ENCODE measurements around the gene TEPSIN. TPM values are rescaled to one million over a fixed set of nuclear protein-coding genes. Genes with fewer than 3 reads are reported as not detected.

Gene TEPSIN
- total and polyA plus RNA-seq, 8 donors: 15.9 to 41.2 (median 21.7) TPM

GRCh38 chr17:81202318-81202717, 36.5 kb downstream of the TEPSIN start:
- no peaks in the 10 kb centered on the region for H3K9me3 ChIP-seq
- no peak for DNase-seq
- TF ChIP-seq, protein P1, sequence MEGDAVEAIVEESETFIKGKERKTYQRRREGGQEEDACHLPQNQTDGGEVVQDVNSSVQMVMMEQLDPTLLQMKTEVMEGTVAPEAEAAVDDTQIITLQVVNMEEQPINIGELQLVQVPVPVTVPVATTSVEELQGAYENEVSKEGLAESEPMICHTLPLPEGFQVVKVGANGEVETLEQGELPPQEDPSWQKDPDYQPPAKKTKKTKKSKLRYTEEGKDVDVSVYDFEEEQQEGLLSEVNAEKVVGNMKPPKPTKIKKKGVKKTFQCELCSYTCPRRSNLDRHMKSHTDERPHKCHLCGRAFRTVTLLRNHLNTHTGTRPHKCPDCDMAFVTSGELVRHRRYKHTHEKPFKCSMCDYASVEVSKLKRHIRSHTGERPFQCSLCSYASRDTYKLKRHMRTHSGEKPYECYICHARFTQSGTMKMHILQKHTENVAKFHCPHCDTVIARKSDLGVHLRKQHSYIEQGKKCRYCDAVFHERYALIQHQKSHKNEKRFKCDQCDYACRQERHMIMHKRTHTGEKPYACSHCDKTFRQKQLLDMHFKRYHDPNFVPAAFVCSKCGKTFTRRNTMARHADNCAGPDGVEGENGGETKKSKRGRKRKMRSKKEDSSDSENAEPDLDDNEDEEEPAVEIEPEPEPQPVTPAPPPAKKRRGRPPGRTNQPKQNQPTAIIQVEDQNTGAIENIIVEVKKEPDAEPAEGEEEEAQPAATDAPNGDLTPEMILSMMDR (IDR thresholded peaks at IDR 0.05): no peak
- no peak for ATAC-seq
- H3K4me3 ChIP-seq: no peak overlapping the region
- peaks cover 0 to 35% of the 10 kb centered on the region in 2 donors for H3K36me3 ChIP-seq
- H3K27me3 ChIP-seq: no peaks in the 10 kb centered on the region
- peaks cover 0 to 19% of the 10 kb centered on the region in 2 donors for H3K4me1 ChIP-seq
- H3K27ac ChIP-seq: no peak overlapping the region
- intact Hi-C loops (cut with DNase I): no loop called here

DNA sequence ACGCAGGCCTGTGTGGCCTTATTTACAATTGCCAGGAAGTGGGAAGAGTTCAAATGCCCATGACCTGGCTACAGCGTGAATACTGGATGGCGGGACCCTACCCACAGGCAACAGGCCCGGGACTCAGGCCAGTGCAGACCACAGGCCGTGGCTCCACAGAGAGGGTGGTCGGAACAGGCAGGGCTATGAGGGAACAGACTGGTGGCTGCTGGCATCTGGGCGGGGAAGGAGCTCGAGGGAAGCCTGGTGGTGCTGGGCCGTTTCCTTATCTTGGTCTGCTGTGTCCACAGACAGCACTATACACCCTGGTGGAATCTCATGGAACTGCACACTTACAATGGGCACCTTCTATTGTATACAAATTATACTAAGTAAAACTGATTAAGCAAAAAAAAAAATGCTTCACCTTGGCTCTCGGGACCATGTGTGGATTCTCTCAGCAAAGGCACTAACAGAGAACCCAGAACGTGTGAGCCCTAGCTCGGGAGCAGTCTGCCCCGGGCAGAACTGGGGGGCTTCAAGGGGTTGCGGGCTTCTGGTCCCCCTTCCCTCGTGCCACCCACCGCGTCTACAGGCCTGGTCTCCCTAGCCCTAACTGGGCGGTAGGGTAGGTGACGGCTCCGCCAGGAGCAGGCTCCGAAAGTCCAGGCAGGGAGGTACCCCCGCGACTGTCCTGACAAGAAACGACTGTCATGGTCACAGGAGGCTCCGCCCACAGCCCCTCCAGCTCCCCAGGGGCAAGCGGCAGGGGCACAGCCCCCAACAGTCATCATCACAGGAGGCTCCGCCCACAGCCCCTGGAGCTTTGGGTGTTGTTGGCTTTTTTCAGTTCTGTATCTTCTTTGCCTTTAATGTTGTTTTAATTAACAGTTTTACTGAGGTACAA, 37.9 kb downstream of the TEPSIN start:
- Histone ChIP-seq H3K27ac (no peak overlapping the region), H3K9me3 (no peaks in the 10 kb centered on the region), H3K4me3 (no peak overlapping the region), H3K4me1 (peaks cover 0 to 22% of the 10 kb centered on the region in 2 donors), H3K36me3 (peaks cover 0 to 37% of the 10 kb centered on the region in 2 donors), H3K27me3 (no peaks in the 10 kb centered on the region)
- TF ChIP-seq, protein P1 (IDR thresholded peaks at IDR 0.05): peak; percentile 53 to 76
- ATAC-seq (peak; percentile 89), DNase-seq (peak in 2 of 4 donors; percentile 25 to 49)
- intact Hi-C loops (cut with DNase I): loop anchor here in 1 of 2 donors (2.0 kb wide), 1 partner anchor 58 kb away; no protein-coding TSS in a partner anchor

DNA sequence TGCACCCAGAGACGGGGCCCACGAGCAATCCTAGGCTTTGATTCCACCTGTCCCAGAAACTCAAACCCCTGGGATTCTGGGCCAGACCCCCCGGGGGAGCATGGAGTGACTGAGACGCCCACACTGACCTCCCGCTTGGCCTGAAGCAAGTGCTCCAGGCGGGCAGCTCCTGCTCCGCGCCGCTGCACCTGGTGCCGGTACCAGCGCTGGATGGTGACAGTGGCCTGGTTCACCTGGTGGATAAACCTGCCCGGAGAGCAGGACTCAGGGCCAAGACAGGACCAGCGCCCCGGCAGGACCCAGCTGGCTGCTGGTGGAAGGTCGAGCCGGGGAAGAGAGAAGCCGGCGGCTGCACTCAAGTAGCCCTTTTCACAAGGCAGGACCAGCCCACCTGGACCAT, 38.7 kb downstream of the TEPSIN start:
- peaks cover 0 to 22% of the 10 kb centered on the region in 2 donors for H3K4me1 ChIP-seq
- no peaks in the 10 kb centered on the region for H3K27me3 ChIP-seq
- H3K27ac ChIP-seq: no peak overlapping the region
- intact Hi-C loops (cut with DNase I): loop anchor here in 1 of 2 donors (2.0 kb wide), 1 partner anchor 57 kb away; no protein-coding TSS in a partner anchor
- TF ChIP-seq, protein P1 (IDR thresholded peaks at IDR 0.05): no peak
- H3K4me3 ChIP-seq: no peak overlapping the region
- ATAC-seq (no peak), DNase-seq (no peak)
- H3K9me3 ChIP-seq: no peaks in the 10 kb centered on the region
- peaks cover 0 to 45% of the 10 kb centered on the region in 2 donors for H3K36me3 ChIP-seq

DNA sequence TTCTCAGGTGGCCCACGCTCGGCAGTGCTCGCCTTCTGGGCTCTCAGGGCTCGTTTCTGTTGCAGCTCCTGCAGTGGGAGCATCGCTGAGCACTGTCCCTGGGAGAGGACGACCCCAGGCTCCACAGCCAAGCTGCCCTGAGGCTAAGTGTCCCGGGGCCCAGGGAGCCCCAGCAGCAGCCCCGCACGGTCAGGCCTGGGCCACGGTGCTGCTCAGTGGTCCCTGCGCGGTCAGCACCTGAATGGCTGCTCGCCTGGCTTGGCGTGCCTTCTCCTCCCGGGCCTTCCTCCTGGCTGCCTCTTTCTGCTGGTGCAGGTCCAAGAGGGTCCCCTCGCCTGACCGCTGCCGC, 39.4 kb downstream of the TEPSIN start:
- Histone ChIP-seq H3K36me3 (peaks cover 0 to 52% of the 10 kb centered on the region in 2 donors), H3K27me3 (no peaks in the 10 kb centered on the region), H3K9me3 (no peaks in the 10 kb centered on the region), H3K27ac (no peak overlapping the region), H3K4me3 (no peak overlapping the region), H3K4me1 (peaks cover 0 to 22% of the 10 kb centered on the region in 2 donors)
- TF ChIP-seq, protein P1 (IDR thresholded peaks at IDR 0.05): no peak
- intact Hi-C loops (cut with DNase I): no loop called here
- DNase-seq (no peak), ATAC-seq (no peak)

DNA sequence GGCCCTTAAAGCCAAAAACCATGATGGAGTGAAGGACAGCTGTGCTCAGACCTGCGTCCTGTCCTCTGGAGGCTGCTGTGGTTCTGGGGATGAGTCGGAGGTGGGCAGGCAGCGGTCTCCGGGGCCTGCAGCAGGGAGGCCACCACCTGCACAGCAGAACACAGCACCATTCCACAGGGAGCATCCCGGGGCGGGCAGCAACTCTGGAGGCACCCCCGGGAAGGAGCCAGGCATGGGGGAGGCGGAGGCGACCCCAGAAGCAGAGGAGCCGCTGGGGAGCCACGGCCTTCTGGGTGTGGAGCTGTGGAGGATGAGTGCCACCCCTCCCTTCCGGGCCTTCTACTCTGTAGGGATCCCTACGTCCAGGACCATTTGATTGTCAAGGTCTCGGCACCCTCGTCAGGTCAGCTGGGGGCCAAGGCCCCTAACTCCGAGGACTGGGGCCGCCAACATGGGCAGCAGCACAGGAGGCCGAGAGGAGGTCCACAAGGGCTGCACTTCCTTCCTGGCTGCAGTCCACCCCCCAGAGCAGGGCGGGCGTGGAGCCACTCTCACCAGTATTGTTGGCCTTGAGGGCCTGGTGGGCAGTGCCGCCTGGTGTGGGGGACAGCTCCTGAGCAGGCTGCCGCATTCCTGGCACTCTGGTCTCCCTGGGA, 39.9 kb downstream of the TEPSIN start:
- H3K4me3 ChIP-seq: no peak overlapping the region
- ATAC-seq (no peak), DNase-seq (no peak)
- TF ChIP-seq, protein P1 (IDR thresholded peaks at IDR 0.05): no peak
- no peaks in the 10 kb centered on the region for H3K27me3 ChIP-seq
- peaks cover 0 to 22% of the 10 kb centered on the region in 2 donors for H3K4me1 ChIP-seq
- H3K36me3 ChIP-seq: peaks cover 0 to 54% of the 10 kb centered on the region in 2 donors
- intact Hi-C loops (cut with DNase I): no loop called here
- H3K27ac ChIP-seq: no peak overlapping the region
- H3K9me3 ChIP-seq: no peaks in the 10 kb centered on the region

Measured in left lung (tissue), 10 donors.